K562 (cell line): Measurements from ENCODE around the gene HADH. TPM values are rescaled to one million over a fixed set of nuclear protein-coding genes. Genes with fewer than 3 reads are reported as not detected.

Source experiments
- ATAC-seq: fragments of 200-7000 bp; cut with Tn5 transposase; 3 replicates; pipeline ENCODE4 v1.9.1; 2020; ENCODE audit warnings: moderate library complexity
- BruUV-seq: library from RNA; stranded (reverse); fragments of 400-500 nt; replicated peaks from 2 replicates; lab custom pipeline; 2021; lab: Mats Ljungman, UMichigan
- CTCF ChIA-PET: fragments of 300-600 bp; formaldehyde crosslinking; extraction: SDS; loops from one replicate; lab custom pipeline; 2021; ENCODE audit warnings: low intra/inter-chr PET ratio; lab: Yijun Ruan, JAX
- POLR2A ChIA-PET: fragments of 300-600, 350-650 bp; sonication (Branson Sonifier 250); formaldehyde crosslinking; extraction: SDS; loops from one replicate; lab custom pipeline; 2021; ENCODE audit warnings: antibody characterized with exemption, inconsistent platforms; lab: Yijun Ruan, JAX
- DNase-seq, 4 experiments: peaks; one replicate each; pipeline versions ENCODE4 v3.0.0 to v3.0.0-alpha.2; 2011 to 2018; ENCODE audit warnings: low spot score in 3 of 4, mixed read lengths in 3 of 4; ENCODE audit errors: extremely low read depth in 1 of 4
- FAIRE-seq: peaks from 2 replicates; lab custom pipeline; 2011; peaks lifted over from hg19 to GRCh38; lab: Jason Lieb, UNC
- H2AFZ ChIP-seq: 2 replicates; pipeline ENCODE4 v1.6.0; 2011; ENCODE audit warnings: low read depth, low read length, control low read depth, inconsistent platforms
- H3K27ac ChIP-seq: fragments of 200-600 bp; 3 replicates; pipeline ENCODE4 v1.8.0; 2011; ENCODE audit warnings: low read depth, mild to moderate bottlenecking, control low read depth, inconsistent platforms, low read length, moderate library complexity, mixed read lengths; ENCODE audit errors: extremely low read depth
- H3K27me3 ChIP-seq, 2 experiments: fragments of 300-600 bp in 1 of 2; 2 replicates in 1 of 2; 3 replicates in 1 of 2; pipeline versions ENCODE4 v1.6.0 to v1.8.0; 2011; ENCODE audit warnings: inconsistent platforms in 2 of 2, low read length in 2 of 2, mild to moderate bottlenecking in 1 of 2, mixed read lengths in 1 of 2, moderate library complexity in 1 of 2; ENCODE audit not compliant: control insufficient read depth in 2 of 2, insufficient read depth in 2 of 2
- H3K36me3 ChIP-seq: fragments of 300-600 bp; 3 replicates; pipeline ENCODE4 v1.8.0; 2011; ENCODE audit warnings: mild to moderate bottlenecking, low read length, inconsistent platforms; ENCODE audit not compliant: control insufficient read depth, insufficient read depth
- H3K4me1 ChIP-seq, 2 experiments: fragments of 200-600 bp in 1 of 2; replicated peaks in 1 of 2; 2 replicates in 1 of 2; 3 replicates in 1 of 2; pipeline versions ENCODE4 v1.5.1 to v1.8.0; 2011; ENCODE audit warnings: inconsistent platforms in 2 of 2, low read length in 2 of 2, mild to moderate bottlenecking in 1 of 2, mixed read lengths in 1 of 2, moderate library complexity in 1 of 2; ENCODE audit not compliant: control insufficient read depth in 2 of 2, insufficient read depth in 2 of 2
- H3K4me2 ChIP-seq: 2 replicates; pipeline ENCODE4 v1.6.1; 2011; ENCODE audit warnings: low read length, control low read depth, inconsistent platforms, mixed read lengths; ENCODE audit not compliant: insufficient read depth
- H3K4me3 ChIP-seq: fragments of 200-600 bp; sonication (generic), shearing (Covaris generic); 2 replicates; pipeline ENCODE4 v1.5.1; 2016; ENCODE audit warnings: control low read depth, inconsistent platforms
- H3K79me2 ChIP-seq: fragments of 200-600 bp; 3 replicates; pipeline ENCODE4 v1.8.0; 2011; ENCODE audit warnings: low read length, inconsistent platforms; ENCODE audit not compliant: control insufficient read depth, insufficient read depth
- H3K9ac ChIP-seq, 2 experiments: 2 replicates each; pipeline versions ENCODE4 v1.6.0 to v1.6.1; 2011; ENCODE audit warnings: low read depth in 2 of 2, low read length in 2 of 2, control low read depth in 1 of 2, inconsistent platforms in 1 of 2, mild to moderate bottlenecking in 1 of 2, mixed read lengths in 1 of 2; ENCODE audit not compliant: insufficient read depth in 1 of 2
- H3K9me1 ChIP-seq: one replicate; pipeline ENCODE4 v1.6.0; 2011; ENCODE audit warnings: inconsistent platforms, mild to moderate bottlenecking, low read length, moderate library complexity; ENCODE audit not compliant: control insufficient read depth, insufficient read depth
- H3K9me3 ChIP-seq: replicated peaks from 2 replicates; pipeline ENCODE4 v1.5.1; 2011; ENCODE audit warnings: low read depth, low read length, inconsistent platforms; ENCODE audit not compliant: control insufficient read depth, insufficient read depth
- H4K20me1 ChIP-seq: replicated peaks from 2 replicates; pipeline ENCODE4 v1.6.1; 2011; ENCODE audit warnings: low read length, inconsistent platforms, mixed read lengths; ENCODE audit not compliant: control insufficient read depth, insufficient read depth
- ARID3B ChIP-seq: fragments of 250-450 bp; sonication (Bioruptor Pico); IDR thresholded peaks from 2 replicates; pipeline ENCODE4 v1.4.0; 2020; ENCODE audit warnings: borderline replicate concordance
- CAMTA2 ChIP-seq: fragments of 250-450 bp; sonication (Bioruptor Pico); conservative IDR thresholded peaks from 2 replicates; pipeline ENCODE4 v1.5.1; 2022
- CHCHD3 ChIP-seq: fragments of 250-450 bp; sonication (Bioruptor Pico); IDR thresholded peaks from 2 replicates; pipeline ENCODE4 v2.1.2; 2022; ENCODE audit warnings: mild to moderate bottlenecking
- E2F1 ChIP-seq: sonication (generic); formaldehyde crosslinking; IDR thresholded peaks from 2 replicates; pipeline ENCODE4 v1.8.1; 2023; ENCODE audit warnings: mild to moderate bottlenecking, missing genetic modification reagents, moderate library complexity
- GATA2 ChIP-seq: sonication (generic); formaldehyde crosslinking; IDR thresholded peaks from 2 replicates; pipeline ENCODE4 v1.4.0; 2020; ENCODE audit warnings: mild to moderate bottlenecking, missing genetic modification reagents
- IRF2 ChIP-seq: sonication (generic); formaldehyde crosslinking; IDR thresholded peaks from 2 replicates; pipeline ENCODE4 v1.8.1; 2022; ENCODE audit warnings: mild to moderate bottlenecking, missing genetic modification reagents
- KLF10 ChIP-seq: fragments of 250-450 bp; sonication (Bioruptor Pico); IDR thresholded peaks from 2 replicates; pipeline ENCODE4 v1.6.1; 2021; ENCODE audit warnings: matching md5 sums
- NR1H2 ChIP-seq: sonication (generic); formaldehyde crosslinking; IDR thresholded peaks from 2 replicates; pipeline ENCODE4 v1.4.0; 2020; ENCODE audit warnings: mild to moderate bottlenecking, missing genetic modification reagents
- NR2C1 ChIP-seq, 2 experiments: fragments of 450-650 bp; IDR thresholded peaks; 2 replicates each; pipeline ENCODE4 v1.6.1; 2017; ENCODE audit warnings: mild to moderate bottlenecking in 2 of 2, antibody characterized with exemption in 1 of 2, inconsistent platforms in 1 of 2, missing compliant biosample characterization in 1 of 2, missing genetic modification characterization in 1 of 2
- TBP ChIP-seq: optimal IDR thresholded peaks from 2 replicates; pipeline ENCODE3; 2011; ENCODE audit warnings: low read depth, low read length, improper control_type of control experiment
- THRAP3 ChIP-seq: fragments of 450-650 bp; IDR thresholded peaks from 2 replicates; pipeline ENCODE4 v1.6.1; 2016; ENCODE audit warnings: mild to moderate bottlenecking, inconsistent platforms, borderline replicate concordance
- ZBTB49 ChIP-seq: sonication (generic); formaldehyde crosslinking; IDR thresholded peaks from 2 replicates; pipeline ENCODE4 v1.8.0; 2022; ENCODE audit warnings: missing genetic modification reagents, mild to moderate bottlenecking, borderline replicate concordance
- ZNF253 ChIP-seq: fragments of 250-450 bp; sonication (Bioruptor Pico); conservative IDR thresholded peaks from 2 replicates; pipeline ENCODE4 v1.6.1; 2021; ENCODE audit warnings: mild to moderate bottlenecking
- ZNF263 ChIP-seq: sonication (generic); formaldehyde crosslinking; IDR thresholded peaks from 2 replicates; pipeline ENCODE4 v1.8.0; 2022; ENCODE audit warnings: mild to moderate bottlenecking, missing genetic modification reagents, borderline replicate concordance
- ZNF507 ChIP-seq: conservative IDR thresholded peaks from 2 replicates; pipeline ENCODE4 v1.6.1; 2017; ENCODE audit warnings: missing genetic modification characterization, missing compliant biosample characterization
- WGBS: fragments of 100-300 bp; shearing (Covaris generic); methylation state at CpG from one replicate; pipeline ENCODE4 v1.1.6; 2016; ENCODE audit warnings: low coverage, mixed read lengths; ENCODE audit not compliant: insufficient coverage; ENCODE audit errors: missing lambda C conversion rate; 5-methylcytosine and 5-hydroxymethylcytosine counted together
- in situ Hi-C: fragments of 300-500 bp; cut with MboI; formaldehyde crosslinking; loops from 4 replicates; pipeline ENCODE4 v1.15.0; 2018; ENCODE audit warnings: inconsistent platforms, mixed read lengths
- intact Hi-C: fragments of 100-400 bp; cut with micrococcal nuclease; formaldehyde crosslinking; loops from 2 replicates; pipeline ENCODE4 v1.14.2; 2022
- polyA plus RNA-seq, 8 experiments: library from polyadenylated mRNA; depleted of rRNA in 4 of 8; stranded (reverse) in 5 of 8; unstranded in 3 of 8; fragments of >200 nt; fragmentation: Nextera tagmentation in 2 of 8; fragmentation: Illumina TruSeq in 1 of 8; extraction: Ambion mirVana in 2 of 8; extraction: Trizol in 1 of 8; gene quantifications; 2 replicates each; pipeline versions ENCODE4 v1.2.1 to v1.2.3, GENCODE V29; 2011 to 2014; ENCODE audit warnings: inconsistent platforms in 1 of 8, missing spikeins in 1 of 8
- total RNA-seq, 7 experiments: library from RNA; depleted of rRNA in 6 of 7; stranded (reverse); fragments of >200 nt in 6 of 7; fragmentation: Illumina TruSeq in 2 of 7; extraction: Trizol in 2 of 7; gene quantifications; 2 replicates each; pipeline versions ENCODE4 v1.2.1 to v1.2.3, GENCODE V29; 2011 to 2021; ENCODE audit warnings: low replicate concordance in 1 of 7

Gene HADH
- total and polyA plus RNA-seq, 9 of the 15 experiments (the other 6 are each of a cell fraction or from before 2014, with no cell fraction given): 9.4 to 73.3 (median 32.8) TPM

GRCh38 chr4:108047199-108047598 is 57.5 kb downstream of the HADH start:
- FAIRE-seq (no peak), ATAC-seq (no peak), DNase-seq (no peak)
- Histone ChIP-seq H3K9ac (no peak overlapping the region), H3K4me1 (peaks cover 0 to 15% of the 10 kb centered on the region in 2 experiments; a peak in 4 of 5 replicates), H3K9me3 (no peaks in the 10 kb centered on the region), H3K4me2 (no peak overlapping the region), H3K27me3 (no peaks in the 10 kb centered on the region), H3K36me3 (peaks cover 19% of the 10 kb centered on the region; the same call in 1 of the 3 replicates), H2AFZ (no peak overlapping the region), H3K27ac (no peak overlapping the region), H4K20me1 (no peaks in the 10 kb centered on the region), H3K9me1 (no peaks in the 10 kb centered on the region), H3K79me2 (no peaks in the 10 kb centered on the region), H3K4me3 (no peak overlapping the region)
- BruUV-seq: no TSS peak
- ChIA-PET CTCF (no interaction called here), POLR2A (interaction anchor here (0.6 to 1.7 kb wide), 7 partner anchors 9 to 178 kb away, joined by 3 to 5 read pairs (median 3); no protein-coding TSS in a partner anchor)
- in situ Hi-C loops: no loop called here
- TF ChIP-seq IRF2 (CRISPR knock-in tag) (no peak), THRAP3 (no peak), GATA2 (CRISPR knock-in tag) (no peak), CAMTA2 (no peak), ZNF253 (CRISPR knock-in tag) (no peak), KLF10 (CRISPR knock-in tag) (no peak), TBP (no peak), ARID3B (CRISPR knock-in tag) (no peak), CHCHD3 (CRISPR knock-in tag) (no peak), E2F1 (CRISPR knock-in tag) (no peak), NR1H2 (no peak), ZBTB49 (CRISPR knock-in tag) (no peak), NR2C1 (IDR thresholded peaks at IDR 0.05) (no peak), NR2C1 (tag; IDR thresholded peaks at IDR 0.05) (no peak), ZNF507 (no peak), ZNF263 (no peak)
- 79% methylated on average over 2 of the region's 2 CpGs for WGBS
- intact Hi-C loops: no loop called here
